ENCODE measurements around the gene MAGI2.
"Not testable (repeated sequence)": the region's sequence is repeated elsewhere in the genome, so short reads cannot be mapped to it uniquely, and the experiment has no call there.

MAGI2 gene

GRCh38 chr7:79451580-79451979, 1.9 kb downstream of the MAGI2 start:
- DNase-seq (ENCODE audit: low read depth) = no peak

- not testable (repeated sequence) for DNase-seq (ENCODE audit: low read depth)
Observed at GRCh38 chr7:79442766-79443165, 10.7 kb downstream of the MAGI2 start.

GRCh38 chr7:79436378-79436777, 17.1 kb downstream of the MAGI2 start:
- DNase-seq (ENCODE audit: low read depth) = no peak

GRCh38 chr7:79434867-79435266, 18.6 kb downstream of the MAGI2 start:
- no peak for DNase-seq (ENCODE audit: low read depth)

- DNase-seq (ENCODE audit: low read depth) = no peak
Observed at GRCh38 chr7:79434098-79434497, 19.4 kb downstream of the MAGI2 start.

GRCh38 chr7:79430391-79430790, 23.1 kb downstream of the MAGI2 start:
- no peak for DNase-seq (ENCODE audit: low read depth)

- no peak for DNase-seq (ENCODE audit: low read depth)
Observed at GRCh38 chr7:79425665-79426064, 27.8 kb downstream of the MAGI2 start.

- no peak for DNase-seq (ENCODE audit: low read depth)
Observed at GRCh38 chr7:79421751-79422150, 31.7 kb downstream of the MAGI2 start.

- DNase-seq (ENCODE audit: low read depth) = no peak
Observed at GRCh38 chr7:79420464-79420863, 33.0 kb downstream of the MAGI2 start.

- DNase-seq (ENCODE audit: low read depth) = no peak
Observed at GRCh38 chr7:79414910-79415309, 38.6 kb downstream of the MAGI2 start.

GRCh38 chr7:79412915-79413314, 40.6 kb downstream of the MAGI2 start:
- no peak for DNase-seq (ENCODE audit: low read depth)

GRCh38 chr7:79412438-79412837, 41.0 kb downstream of the MAGI2 start:
- no peak for DNase-seq (ENCODE audit: low read depth)

- DNase-seq (ENCODE audit: low read depth) = no peak
Observed at GRCh38 chr7:79410345-79410744, 43.1 kb downstream of the MAGI2 start.

GRCh38 chr7:79407351-79407750, 46.1 kb downstream of the MAGI2 start:
- no peak for DNase-seq (ENCODE audit: low read depth)

- no peak for DNase-seq (ENCODE audit: low read depth)
Observed at GRCh38 chr7:79406371-79406770, 47.1 kb downstream of the MAGI2 start.

- DNase-seq (ENCODE audit: low read depth) = no peak
Observed at GRCh38 chr7:79405368-79405767, 48.1 kb downstream of the MAGI2 start.

- DNase-seq (ENCODE audit: low read depth) = no peak
Observed at GRCh38 chr7:79403879-79404278, 49.6 kb downstream of the MAGI2 start.

GRCh38 chr7:79403451-79403850, 50.0 kb downstream of the MAGI2 start:
- no peak for DNase-seq (ENCODE audit: low read depth)

GRCh38 chr7:79401254-79401653, 52.2 kb downstream of the MAGI2 start:
- no peak for DNase-seq (ENCODE audit: low read depth)

- no peak for DNase-seq (ENCODE audit: low read depth)
Observed at GRCh38 chr7:79400222-79400621, 53.2 kb downstream of the MAGI2 start.

GRCh38 chr7:79398138-79398749, 55.2 kb downstream of the MAGI2 start:
- no peak for DNase-seq (ENCODE audit: low read depth)

- DNase-seq (ENCODE audit: low read depth) = no peak
Observed at GRCh38 chr7:79386688-79387422, 66.6 kb downstream of the MAGI2 start.

GRCh38 chr7:79381921-79382320, 71.5 kb downstream of the MAGI2 start:
- no peak for DNase-seq (ENCODE audit: low read depth)

GRCh38 chr7:79377097-79377496, 76.4 kb downstream of the MAGI2 start:
- DNase-seq (ENCODE audit: low read depth) = no peak

All from stimulated activated CD8-positive, alpha-beta memory T cell treated with anti-CD3 and anti-CD28 coated beads, Interleukin-15, amount 100 ng/mL, for 1 hour (primary cell).